ENCODE results near the gene LYPD8. TPM values are rescaled to one million over a fixed set of nuclear protein-coding genes. Genes with fewer than 3 reads are reported as not detected.

The LYPD8 gene
- total and polyA plus RNA-seq, 2 donors (not counting 3 experiments of a cell fraction or from before 2014, with no cell fraction given), result not detected

DNA sequence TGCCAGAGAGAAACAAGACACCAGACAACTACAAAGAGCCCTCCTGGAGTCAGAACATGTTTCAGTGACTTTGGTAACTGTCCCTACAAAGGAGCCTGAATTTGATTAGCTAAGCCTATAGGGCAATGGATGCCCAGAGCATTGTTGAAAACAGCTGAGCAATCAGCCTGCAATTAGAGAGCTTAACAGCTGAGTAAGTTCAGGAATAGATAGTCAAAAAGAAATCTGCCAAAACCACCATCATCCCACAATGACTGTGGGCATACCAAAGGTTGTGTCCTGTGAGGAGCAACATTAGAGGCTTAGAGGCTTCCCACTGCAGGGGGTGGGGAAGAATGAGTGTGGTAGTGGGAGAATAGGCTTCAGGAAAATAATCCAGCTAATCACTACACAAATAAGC is 38.0 kb upstream of the LYPD8 start:
- H3K4me2 ChIP-seq (ENCODE audit: insufficient read depth, low read length), result no peak overlapping the region
- H3K36me3 ChIP-seq (ENCODE audit: control insufficient read depth in 2 of 2, extremely low read depth in 1 of 2, insufficient read depth in 2 of 2, low read length in 2 of 2), result no peaks in the 10 kb centered on the region
- no peak overlapping the region for H3K27ac ChIP-seq (ENCODE audit: insufficient read depth, low read depth, low read length)
- BruUV-seq (replicated peaks), result no TSS peak
- H3K4me3 ChIP-seq (replicated peaks in 1 of 3; ENCODE audit: insufficient read depth in 1 of 3, low read depth in 1 of 3, low read length in 3 of 3), result no peak overlapping the region
- TF ChIP-seq, protein P1, sequence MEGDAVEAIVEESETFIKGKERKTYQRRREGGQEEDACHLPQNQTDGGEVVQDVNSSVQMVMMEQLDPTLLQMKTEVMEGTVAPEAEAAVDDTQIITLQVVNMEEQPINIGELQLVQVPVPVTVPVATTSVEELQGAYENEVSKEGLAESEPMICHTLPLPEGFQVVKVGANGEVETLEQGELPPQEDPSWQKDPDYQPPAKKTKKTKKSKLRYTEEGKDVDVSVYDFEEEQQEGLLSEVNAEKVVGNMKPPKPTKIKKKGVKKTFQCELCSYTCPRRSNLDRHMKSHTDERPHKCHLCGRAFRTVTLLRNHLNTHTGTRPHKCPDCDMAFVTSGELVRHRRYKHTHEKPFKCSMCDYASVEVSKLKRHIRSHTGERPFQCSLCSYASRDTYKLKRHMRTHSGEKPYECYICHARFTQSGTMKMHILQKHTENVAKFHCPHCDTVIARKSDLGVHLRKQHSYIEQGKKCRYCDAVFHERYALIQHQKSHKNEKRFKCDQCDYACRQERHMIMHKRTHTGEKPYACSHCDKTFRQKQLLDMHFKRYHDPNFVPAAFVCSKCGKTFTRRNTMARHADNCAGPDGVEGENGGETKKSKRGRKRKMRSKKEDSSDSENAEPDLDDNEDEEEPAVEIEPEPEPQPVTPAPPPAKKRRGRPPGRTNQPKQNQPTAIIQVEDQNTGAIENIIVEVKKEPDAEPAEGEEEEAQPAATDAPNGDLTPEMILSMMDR (IDR thresholded peaks at IDR 0.05; ENCODE audit: extremely low read depth in 1 of 2, insufficient read depth in 1 of 2, low read depth in 1 of 2, low read length in 2 of 2), result no peak
- DNase-seq (ENCODE audit: low read depth, low spot score) (no peak), FAIRE-seq (no peak)
- no peaks in the 10 kb centered on the region for H3K4me1 ChIP-seq (ENCODE audit: control insufficient read depth, extremely low read depth, insufficient read depth, low read length)
- no peaks in the 10 kb centered on the region for H3K27me3 ChIP-seq (ENCODE audit: control insufficient read depth in 2 of 2, insufficient read depth in 2 of 2, low read length in 2 of 2)
- intact Hi-C loops (cut with micrococcal nuclease) (no loop called here), dilution Hi-C loops (cut with MboI; ENCODE audit: extremely low pct_ligation_motif_present, low sequenced_read_pairs) (no loop called here)
- CTCF ChIA-PET, result no interaction called here
- no peak overlapping the region for H2AFZ ChIP-seq (ENCODE audit: low read depth, low read length)
- H3K79me2 ChIP-seq (ENCODE audit: control insufficient read depth, insufficient read depth, low read length), result no peaks in the 10 kb centered on the region
- POLR2A ChIA-PET, result no interaction called here
- H3K9me1 ChIP-seq (replicated peaks; ENCODE audit: control insufficient read depth, extremely low read depth, insufficient read depth, low read length), result no peaks in the 10 kb centered on the region
- no peaks in the 10 kb centered on the region for H4K20me1 ChIP-seq (replicated peaks; ENCODE audit: control insufficient read depth, extremely low read depth, insufficient read depth, low read length)
- no peaks in the 10 kb centered on the region for H3K9me3 ChIP-seq (replicated peaks; ENCODE audit: control insufficient read depth, insufficient read depth, low read length)
- no peak overlapping the region for H3K9ac ChIP-seq (replicated peaks; ENCODE audit: extremely low read depth, insufficient read depth, low read length)

DNA sequence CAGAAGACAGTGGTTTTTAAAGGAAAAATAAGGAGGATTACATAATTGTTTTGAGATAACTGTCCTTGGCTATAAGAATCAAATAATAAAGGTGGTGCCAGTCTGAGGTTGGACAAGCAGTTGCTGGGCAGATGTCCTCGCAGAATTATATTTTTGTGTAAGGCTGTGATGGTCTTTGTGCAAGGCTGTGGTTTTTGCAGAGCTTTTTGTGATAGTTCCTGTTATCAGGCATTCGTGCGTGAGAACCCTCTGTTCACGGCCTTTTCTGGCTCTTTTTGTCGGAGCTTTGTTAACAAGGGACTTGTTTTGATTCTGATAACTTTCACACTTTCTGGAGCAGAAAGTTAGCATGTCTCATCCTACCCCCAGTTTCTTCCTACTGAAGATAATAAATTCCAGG is 36.8 kb upstream of the LYPD8 start:
- BruUV-seq (replicated peaks), result no TSS peak
- dilution Hi-C loops (cut with MboI; ENCODE audit: extremely low pct_ligation_motif_present, low sequenced_read_pairs), result no loop called here

More for the DNA sequence above, 36.8 kb upstream of the LYPD8 start:
- Histone ChIP-seq H3K4me1 (ENCODE audit: control insufficient read depth, extremely low read depth, insufficient read depth, low read length) (no peaks in the 10 kb centered on the region), H2AFZ (ENCODE audit: low read depth, low read length) (no peak overlapping the region), H3K27me3 (ENCODE audit: control insufficient read depth in 2 of 2, insufficient read depth in 2 of 2, low read length in 2 of 2) (no peaks in the 10 kb centered on the region), H3K27ac (ENCODE audit: insufficient read depth, low read depth, low read length) (no peak overlapping the region), H3K4me2 (ENCODE audit: insufficient read depth, low read length) (no peak overlapping the region), H3K36me3 (ENCODE audit: control insufficient read depth in 2 of 2, extremely low read depth in 1 of 2, insufficient read depth in 2 of 2, low read length in 2 of 2) (no peaks in the 10 kb centered on the region), H3K79me2 (ENCODE audit: control insufficient read depth, insufficient read depth, low read length) (no peaks in the 10 kb centered on the region), H3K4me3 (replicated peaks in 1 of 3; ENCODE audit: insufficient read depth in 1 of 3, low read depth in 1 of 3, low read length in 3 of 3) (no peak overlapping the region), H3K9me3 (replicated peaks; ENCODE audit: control insufficient read depth, insufficient read depth, low read length) (no peaks in the 10 kb centered on the region), H3K9me1 (replicated peaks; ENCODE audit: control insufficient read depth, extremely low read depth, insufficient read depth, low read length) (no peaks in the 10 kb centered on the region), H4K20me1 (replicated peaks; ENCODE audit: control insufficient read depth, extremely low read depth, insufficient read depth, low read length) (no peaks in the 10 kb centered on the region), H3K9ac (replicated peaks; ENCODE audit: extremely low read depth, insufficient read depth, low read length) (no peak overlapping the region)
- no peak for DNase-seq (ENCODE audit: low read depth, low spot score)
- TF ChIP-seq EZH2 (IDR thresholded peaks at IDR 0.05; ENCODE audit: borderline replicate concordance, low read depth, low read length, severe bottlenecking), result no peak
- no peak for TF ChIP-seq FOS (IDR thresholded peaks at IDR 0.05; ENCODE audit: borderline replicate concordance, insufficient read depth, low read length)
- no peak for TF ChIP-seq JUN (IDR thresholded peaks at IDR 0.05; ENCODE audit: borderline replicate concordance, insufficient read depth, insufficient read length, low read depth)
- TF ChIP-seq MYC (IDR thresholded peaks at IDR 0.05; ENCODE audit: low read depth, low read length), result no peak
- TF ChIP-seq POLR2A (IDR thresholded peaks at IDR 0.05; ENCODE audit: low read depth, low read length), result no peak
- no peak for TF ChIP-seq GATA2 (IDR thresholded peaks at IDR 0.05; ENCODE audit: insufficient read depth, insufficient read length, low read depth, low read length)
- TF ChIP-seq, protein P2, sequence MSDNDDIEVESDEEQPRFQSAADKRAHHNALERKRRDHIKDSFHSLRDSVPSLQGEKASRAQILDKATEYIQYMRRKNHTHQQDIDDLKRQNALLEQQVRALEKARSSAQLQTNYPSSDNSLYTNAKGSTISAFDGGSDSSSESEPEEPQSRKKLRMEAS (IDR thresholded peaks at IDR 0.05; ENCODE audit: insufficient read depth, insufficient read length), result no peak
- TF ChIP-seq, protein P1 (IDR thresholded peaks at IDR 0.05; ENCODE audit: extremely low read depth in 1 of 2, insufficient read depth in 1 of 2, low read depth in 1 of 2, low read length in 2 of 2), result no peak
- TF ChIP-seq POLR2AphosphoS5 (IDR thresholded peaks at IDR 0.05; ENCODE audit: insufficient read depth, low read depth, low read length), result no peak
- CTCF ChIA-PET, result no interaction called here
- POLR2A ChIA-PET, result no interaction called here
- FAIRE-seq, result no peak
- intact Hi-C loops (cut with micrococcal nuclease), result no loop called here

All from endothelial cell of umbilical vein (primary cell).